Inferior parietal cortex (tissue), 1 donor: ENCODE measurements around the gene SAP30.

Experiments
- DNase-seq: peaks from one replicate; pipeline ENCODE4 v3.0.0-alpha.2; 2016; ENCODE audit errors: extremely low spot score

Gene SAP30

GRCh38 chr4:173415885-173416653 lies 45.3 kb downstream of the SAP30 start:
- DNase-seq, result peak; percentile 54

- no peak for DNase-seq
Measured at GRCh38 chr4:173417833-173418232, 47.1 kb downstream of the SAP30 start.

GRCh38 chr4:173418639-173419038 lies 47.9 kb downstream of the SAP30 start:
- no peak for DNase-seq

GRCh38 chr4:173420324-173420752 lies 49.6 kb downstream of the SAP30 start:
- DNase-seq, result peak; percentile 66

- DNase-seq, result no peak
Measured at GRCh38 chr4:173420801-173421200, 50.0 kb downstream of the SAP30 start.

- DNase-seq, result no peak
Measured at GRCh38 chr4:173424899-173425805, 54.4 kb downstream of the SAP30 start.

- no peak for DNase-seq
Measured at GRCh38 chr4:173426064-173426463, 55.3 kb downstream of the SAP30 start.
